ENCODE results near the gene NTSR1. TPM values are rescaled to one million over a fixed set of nuclear protein-coding genes. Genes with fewer than 3 reads are reported as not detected.

The NTSR1 gene
- total RNA-seq, 1 experiment from 2014 or later: 0.98 TPM

DNA sequence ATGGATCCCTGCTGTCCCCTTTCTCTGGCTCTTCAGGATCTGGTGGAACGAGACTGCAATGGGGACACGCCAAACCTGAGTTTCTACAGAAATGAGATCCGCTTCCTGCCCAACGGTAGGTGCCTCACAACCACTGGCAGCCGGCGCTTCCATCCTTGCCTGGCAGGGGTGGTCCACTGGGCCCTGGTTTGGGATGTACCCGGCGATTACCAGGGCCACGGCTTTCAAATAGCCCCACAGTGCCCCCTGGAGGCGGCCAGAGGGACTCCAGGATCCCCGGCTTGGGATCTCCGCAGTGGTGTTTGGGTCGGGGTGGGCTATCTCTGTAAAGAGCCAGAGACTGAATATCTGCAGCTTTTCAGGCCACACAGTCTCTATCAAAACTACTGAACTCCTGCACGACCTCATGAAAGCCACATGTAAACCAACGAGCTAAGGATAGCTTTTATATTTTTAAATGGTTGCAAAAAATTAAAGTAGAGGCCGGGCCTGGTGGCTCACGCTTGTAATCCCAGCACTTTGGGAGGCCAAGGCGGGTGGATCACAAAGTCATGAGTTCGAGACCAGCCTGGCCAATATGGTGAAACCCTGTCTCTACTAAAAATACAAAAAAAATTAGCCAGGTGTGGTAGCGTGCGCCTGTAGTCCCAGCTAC lies 99.7 kb downstream of the NTSR1 start:
- peaks cover 14% of the 10 kb centered on the region for H3K4me1 ChIP-seq (replicated peaks; ENCODE audit: insufficient read depth)
- H3K27ac ChIP-seq: no peak overlapping the region
- BruUV-seq (replicated peaks): no TSS peak
- ChIA-PET CTCF (interaction anchor here (0.6 to 1.1 kb wide), 2 partner anchors 39 to 308 kb away, joined by 5 to 10 read pairs; no protein-coding TSS in a partner anchor), POLR2A (ENCODE audit: unreplicated experiment) (no interaction called here)
- H3K79me2 ChIP-seq (ENCODE audit: low read depth): peaks cover 30% of the 10 kb centered on the region
- H3K9me2 ChIP-seq (ENCODE audit: insufficient read depth): no peaks in the 10 kb centered on the region
- intact Hi-C loops (cut with micrococcal nuclease; ENCODE audit: unreplicated experiment): loop anchor here (5.0 kb wide), 1 partner anchor 186 kb away; no protein-coding TSS in a partner anchor
- no peak for TF ChIP-seq EZH2 (IDR thresholded peaks at IDR 0.05; ENCODE audit: low read depth)
- TF ChIP-seq, protein P1, sequence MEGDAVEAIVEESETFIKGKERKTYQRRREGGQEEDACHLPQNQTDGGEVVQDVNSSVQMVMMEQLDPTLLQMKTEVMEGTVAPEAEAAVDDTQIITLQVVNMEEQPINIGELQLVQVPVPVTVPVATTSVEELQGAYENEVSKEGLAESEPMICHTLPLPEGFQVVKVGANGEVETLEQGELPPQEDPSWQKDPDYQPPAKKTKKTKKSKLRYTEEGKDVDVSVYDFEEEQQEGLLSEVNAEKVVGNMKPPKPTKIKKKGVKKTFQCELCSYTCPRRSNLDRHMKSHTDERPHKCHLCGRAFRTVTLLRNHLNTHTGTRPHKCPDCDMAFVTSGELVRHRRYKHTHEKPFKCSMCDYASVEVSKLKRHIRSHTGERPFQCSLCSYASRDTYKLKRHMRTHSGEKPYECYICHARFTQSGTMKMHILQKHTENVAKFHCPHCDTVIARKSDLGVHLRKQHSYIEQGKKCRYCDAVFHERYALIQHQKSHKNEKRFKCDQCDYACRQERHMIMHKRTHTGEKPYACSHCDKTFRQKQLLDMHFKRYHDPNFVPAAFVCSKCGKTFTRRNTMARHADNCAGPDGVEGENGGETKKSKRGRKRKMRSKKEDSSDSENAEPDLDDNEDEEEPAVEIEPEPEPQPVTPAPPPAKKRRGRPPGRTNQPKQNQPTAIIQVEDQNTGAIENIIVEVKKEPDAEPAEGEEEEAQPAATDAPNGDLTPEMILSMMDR (conservative IDR thresholded peaks at IDR 0.05): peak; percentile 99
- H3K36me3 ChIP-seq (ENCODE audit: low read depth): peaks cover 14% of the 10 kb centered on the region
- H2AFZ ChIP-seq: no peak overlapping the region
- no peaks in the 10 kb centered on the region for H3K9me3 ChIP-seq (ENCODE audit: insufficient read depth, low read depth)
- H4K20me1 ChIP-seq (ENCODE audit: insufficient read depth): peaks cover 46% of the 10 kb centered on the region
- no peak overlapping the region for H3K4me2 ChIP-seq
- peaks cover 31% of the 10 kb centered on the region for H3F3A ChIP-seq (ENCODE audit: insufficient read depth, low read depth)
- H3K4me3 ChIP-seq: no peak overlapping the region
- DNase-seq: peak in 1 of 2 experiments; percentile 68
- H3K27me3 ChIP-seq (ENCODE audit: insufficient read depth, low read depth): no peaks in the 10 kb centered on the region

DNA sequence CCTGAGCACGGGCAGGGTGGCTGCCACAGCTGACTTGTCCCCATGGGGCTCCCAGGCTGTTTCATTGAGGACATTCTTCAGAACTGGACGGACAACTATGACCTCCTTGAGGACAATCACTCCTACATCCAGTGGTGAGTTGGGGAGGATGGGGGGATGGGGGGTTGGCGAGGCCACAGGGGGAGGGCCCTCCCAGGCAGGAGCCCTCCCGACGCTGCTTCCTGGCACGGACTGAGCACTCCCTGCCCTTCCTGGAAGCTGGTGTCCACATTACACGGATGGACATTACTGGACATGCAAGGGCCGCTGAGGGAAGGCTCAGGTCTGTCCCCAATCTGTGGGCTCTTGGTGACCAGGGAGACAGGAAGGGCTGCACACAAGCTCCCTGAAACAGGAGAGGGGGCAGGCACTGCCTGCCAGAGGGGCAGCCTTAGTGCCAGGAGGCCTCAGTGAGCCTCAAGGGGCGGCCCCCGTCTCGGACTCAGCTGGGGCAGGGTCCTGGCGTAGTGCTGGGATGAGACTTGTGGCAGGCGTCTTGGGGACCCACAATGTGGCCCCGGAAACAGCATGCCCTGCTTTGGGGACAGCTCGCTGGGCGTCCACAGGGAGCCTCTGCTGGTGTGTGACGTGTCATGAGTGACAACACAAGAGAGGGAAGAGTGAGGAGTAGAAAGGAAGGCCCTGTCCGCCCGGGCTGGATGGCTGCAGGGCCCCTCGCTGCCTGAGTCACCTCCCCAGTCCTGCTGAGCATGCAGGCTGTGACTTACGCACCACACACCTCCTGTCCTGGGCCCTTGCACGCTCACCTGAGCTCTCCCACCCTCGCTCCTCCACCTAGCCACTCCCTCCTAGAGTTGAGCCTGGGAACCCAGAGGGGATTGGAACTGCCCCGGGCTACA lies 101.1 kb downstream of the NTSR1 start:
- CTCF ChIA-PET: no interaction called here
- intact Hi-C loops (cut with micrococcal nuclease; ENCODE audit: unreplicated experiment): loop anchor here (5.0 kb wide), 1 partner anchor 187 kb away; no protein-coding TSS in a partner anchor
- peaks cover 54% of the 10 kb centered on the region for H4K20me1 ChIP-seq (ENCODE audit: insufficient read depth)

DNA sequence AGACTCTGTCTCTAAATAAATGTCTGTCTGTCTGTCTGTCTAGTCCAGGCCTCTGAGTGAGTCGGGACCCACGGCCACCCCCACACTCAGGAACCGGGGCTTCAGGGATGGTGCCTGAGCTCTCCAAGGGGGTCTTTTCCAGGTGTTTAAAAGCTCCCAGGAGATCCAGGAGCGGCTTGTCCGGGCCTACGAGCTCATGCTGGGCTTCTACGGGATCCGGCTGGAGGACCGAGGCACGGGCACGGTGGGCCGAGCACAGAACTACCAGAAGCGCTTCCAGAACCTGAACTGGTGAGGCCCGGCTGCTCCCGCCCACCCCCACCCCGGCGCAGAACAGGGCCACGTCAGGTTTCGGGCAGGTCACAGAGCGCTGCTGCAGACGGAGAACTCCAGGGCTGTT lies 102.7 kb downstream of the NTSR1 start:
- H3K4me1 ChIP-seq (replicated peaks; ENCODE audit: insufficient read depth): peaks cover 20% of the 10 kb centered on the region
- BruUV-seq (replicated peaks): no TSS peak
- no peak overlapping the region for H3K4me3 ChIP-seq
- ChIA-PET CTCF (interaction anchor here (0.6 to 0.7 kb wide), 2 partner anchors 19 to 64 kb away, joined by 3 read pairs; no protein-coding TSS in a partner anchor), POLR2A (ENCODE audit: unreplicated experiment) (no interaction called here)
- no peak overlapping the region for H3K27ac ChIP-seq
- peaks cover 9% of the 10 kb centered on the region for H3K27me3 ChIP-seq (ENCODE audit: insufficient read depth, low read depth)
- no peaks in the 10 kb centered on the region for H3K9me2 ChIP-seq (ENCODE audit: insufficient read depth)
- no peak for DNase-seq
- peaks cover 19% of the 10 kb centered on the region for H3K79me2 ChIP-seq (ENCODE audit: low read depth)
- H3K4me2 ChIP-seq: no peak overlapping the region
- TF ChIP-seq EZH2 (IDR thresholded peaks at IDR 0.05; ENCODE audit: low read depth): no peak
- TF ChIP-seq, protein P1 (conservative IDR thresholded peaks at IDR 0.05): no peak
- peaks cover 35% of the 10 kb centered on the region; the same call in 1 of the 2 replicates for H3F3A ChIP-seq (ENCODE audit: insufficient read depth, low read depth)
- peaks cover 46% of the 10 kb centered on the region for H4K20me1 ChIP-seq (ENCODE audit: insufficient read depth)
- H3K36me3 ChIP-seq (ENCODE audit: low read depth): peaks cover 14% of the 10 kb centered on the region
- intact Hi-C loops (cut with micrococcal nuclease; ENCODE audit: unreplicated experiment): no loop called here
- no peaks in the 10 kb centered on the region for H3K9me3 ChIP-seq (ENCODE audit: insufficient read depth, low read depth)
- H2AFZ ChIP-seq: no peak overlapping the region

More for the DNA sequence above, 101.1 kb downstream of the NTSR1 start:
- POLR2A ChIA-PET (ENCODE audit: unreplicated experiment): no interaction called here
- H3K9me3 ChIP-seq (ENCODE audit: insufficient read depth, low read depth): no peaks in the 10 kb centered on the region
- TF ChIP-seq EZH2 (IDR thresholded peaks at IDR 0.05; ENCODE audit: low read depth): no peak
- TF ChIP-seq, protein P1 (conservative IDR thresholded peaks at IDR 0.05): no peak
- no peak overlapping the region for H3K4me2 ChIP-seq
- no TSS peak for BruUV-seq (replicated peaks)
- no peak overlapping the region for H3K27ac ChIP-seq
- peaks cover 14% of the 10 kb centered on the region for H3K36me3 ChIP-seq (ENCODE audit: low read depth)
- H3K4me3 ChIP-seq: no peak overlapping the region
- H3K27me3 ChIP-seq (ENCODE audit: insufficient read depth, low read depth): no peaks in the 10 kb centered on the region
- DNase-seq: no peak
- peaks cover 30% of the 10 kb centered on the region for H3K79me2 ChIP-seq (ENCODE audit: low read depth)
- peaks cover 14% of the 10 kb centered on the region for H3K4me1 ChIP-seq (replicated peaks; ENCODE audit: insufficient read depth)
- no peaks in the 10 kb centered on the region for H3K9me2 ChIP-seq (ENCODE audit: insufficient read depth)
- no peak overlapping the region for H2AFZ ChIP-seq
- peaks cover 31% of the 10 kb centered on the region; the same call in 1 of the 2 replicates for H3F3A ChIP-seq (ENCODE audit: insufficient read depth, low read depth)

Data from PC-9 (cell line).